Natural killer cell (primary cell): Measurements from ENCODE around the gene C3orf70. TPM values are rescaled to one million over a fixed set of nuclear protein-coding genes. Genes with fewer than 3 reads are reported as not detected.

Experiments used
- ATAC-seq, 3 donors: fragments of 150-1000 bp in 2 of 3; fragments of 200-7000 bp in 1 of 3; cut with Tn5 transposase; 1 replicate in 1 of 3; 2 replicates in 2 of 3; pipeline ENCODE4 v1.10.0; 2021; ENCODE audit warnings: mild to moderate bottlenecking in 2 of 3, moderate library complexity in 2 of 3
- DNase-seq, 2 donors: peaks; one replicate each; pipeline versions ENCODE4 v3.0.0 to v3.0.0-alpha.2; 2013 to 2021; ENCODE audit warnings: mixed read lengths in 1 of 2
- H3K27ac ChIP-seq: one replicate; pipeline ENCODE4 v1.5.1; 2013; ENCODE audit warnings: mild to moderate bottlenecking, low read length
- H3K27me3 ChIP-seq: one replicate; pipeline ENCODE4 v1.6.1; 2013; ENCODE audit warnings: low read length; ENCODE audit not compliant: control insufficient read depth, insufficient read depth
- H3K36me3 ChIP-seq: one replicate; pipeline ENCODE4 v1.6.1; 2013; ENCODE audit warnings: low read length; ENCODE audit not compliant: control insufficient read depth, insufficient read depth
- H3K4me1 ChIP-seq: one replicate; pipeline ENCODE4 v1.6.1; 2013; ENCODE audit warnings: low read length; ENCODE audit not compliant: control insufficient read depth, insufficient read depth
- H3K4me3 ChIP-seq: one replicate; pipeline ENCODE4 v1.5.1; 2013; ENCODE audit warnings: low read length
- H3K9me3 ChIP-seq: one replicate; pipeline ENCODE4 v1.6.1; 2013; ENCODE audit warnings: low read length; ENCODE audit not compliant: control insufficient read depth, insufficient read depth
- H3K27ac Mint-ChIP-seq, 2 donors: one replicate each; pipeline ENCODE4 v1.8.0; 2022; ENCODE audit warnings: mild to moderate bottlenecking in 2 of 2, mixed read lengths in 2 of 2, moderate library complexity in 1 of 2
- H3K27me3 Mint-ChIP-seq, 2 donors: one replicate each; pipeline ENCODE4 v1.8.0; 2022; ENCODE audit warnings: low read depth in 2 of 2, mixed read lengths in 2 of 2
- H3K36me3 Mint-ChIP-seq: one replicate; pipeline ENCODE4 v1.8.0; 2022; ENCODE audit warnings: mixed read lengths
- H3K4me1 Mint-ChIP-seq, 2 donors: one replicate each; pipeline ENCODE4 v1.8.0; 2022; ENCODE audit warnings: mixed read lengths in 2 of 2
- H3K4me3 Mint-ChIP-seq: one replicate; pipeline ENCODE4 v1.8.0; 2022; ENCODE audit warnings: mild to moderate bottlenecking, moderate library complexity, mixed read lengths
- H3K9me3 Mint-ChIP-seq, 2 donors: one replicate each; pipeline ENCODE4 v1.8.0; 2022; ENCODE audit warnings: mixed read lengths in 2 of 2
- WGBS: methylation state at CpG from one replicate; pipeline ENCODE4 v1.1.7; 2013; ENCODE audit warnings: missing lambda C conversion rate; ENCODE audit not compliant: insufficient coverage; 5-methylcytosine and 5-hydroxymethylcytosine counted together
- intact Hi-C: fragments of 100-400 bp; cut with micrococcal nuclease; formaldehyde crosslinking; loops from one replicate; pipeline ENCODE4 v1.14.2; 2022
- total RNA-seq, 4 donors: library from RNA; stranded (reverse); fragments of 120-200 nt in 1 of 4; gene quantifications; one replicate each; pipeline versions ENCODE4 v1.2.3 to v1.2.4, GENCODE V29; 2013 to 2022
- TF ChIP-seq, protein P1 (sequence below): fragments of 200-600 bp; IDR thresholded peaks from one replicate; pipeline ENCODE4 v1.8.0; 2022; ENCODE audit warnings: antibody characterized with exemption

The C3orf70 gene
- total RNA-seq, 3 donors from 2014 or later (not counting 1 experiment from before 2014, with no cell fraction given): 0.05 to 0.07 (median 0.05) TPM

DNA sequence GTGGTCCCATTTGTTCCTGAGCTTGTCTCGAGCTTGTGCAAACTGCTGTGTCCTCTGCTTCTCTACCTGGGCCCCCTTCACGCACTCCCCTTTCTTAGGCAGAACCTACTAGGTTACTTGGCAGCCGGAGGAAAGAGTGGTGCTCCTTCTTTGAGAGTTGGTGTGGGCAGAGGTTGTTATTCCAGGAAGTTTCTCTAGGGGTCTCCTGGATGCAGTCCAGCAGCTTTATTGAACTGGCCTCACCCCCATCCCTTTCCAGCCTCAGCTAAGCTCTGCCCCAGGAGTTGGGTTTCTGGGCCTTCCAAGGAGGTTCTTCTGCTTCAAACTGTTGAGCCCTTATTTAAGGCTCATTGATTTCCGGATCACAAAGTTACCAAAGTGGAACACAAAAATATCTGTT, 103.2 kb downstream of the C3orf70 start:
- Mint-ChIP-seq H3K4me3 (no peak overlapping the region), H3K9me3 (no peaks in the 10 kb centered on the region), H3K27ac (peak overlapping the region in 1 of 2 donors; percentile 52), H3K4me1 (peaks cover 0 to 7% of the 10 kb centered on the region in 2 donors), H3K27me3 (no peaks in the 10 kb centered on the region), H3K36me3 (peaks cover 36% of the 10 kb centered on the region)
- no peak overlapping the region for H3K27ac ChIP-seq
- ATAC-seq (no peak), DNase-seq (no peak)
- intact Hi-C loops: no loop called here
- WGBS: 98% methylated on average over 4 of the region's 4 CpGs
- no peaks in the 10 kb centered on the region for H3K27me3 ChIP-seq
- TF ChIP-seq, protein P1, sequence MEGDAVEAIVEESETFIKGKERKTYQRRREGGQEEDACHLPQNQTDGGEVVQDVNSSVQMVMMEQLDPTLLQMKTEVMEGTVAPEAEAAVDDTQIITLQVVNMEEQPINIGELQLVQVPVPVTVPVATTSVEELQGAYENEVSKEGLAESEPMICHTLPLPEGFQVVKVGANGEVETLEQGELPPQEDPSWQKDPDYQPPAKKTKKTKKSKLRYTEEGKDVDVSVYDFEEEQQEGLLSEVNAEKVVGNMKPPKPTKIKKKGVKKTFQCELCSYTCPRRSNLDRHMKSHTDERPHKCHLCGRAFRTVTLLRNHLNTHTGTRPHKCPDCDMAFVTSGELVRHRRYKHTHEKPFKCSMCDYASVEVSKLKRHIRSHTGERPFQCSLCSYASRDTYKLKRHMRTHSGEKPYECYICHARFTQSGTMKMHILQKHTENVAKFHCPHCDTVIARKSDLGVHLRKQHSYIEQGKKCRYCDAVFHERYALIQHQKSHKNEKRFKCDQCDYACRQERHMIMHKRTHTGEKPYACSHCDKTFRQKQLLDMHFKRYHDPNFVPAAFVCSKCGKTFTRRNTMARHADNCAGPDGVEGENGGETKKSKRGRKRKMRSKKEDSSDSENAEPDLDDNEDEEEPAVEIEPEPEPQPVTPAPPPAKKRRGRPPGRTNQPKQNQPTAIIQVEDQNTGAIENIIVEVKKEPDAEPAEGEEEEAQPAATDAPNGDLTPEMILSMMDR: no peak
- peaks cover 57% of the 10 kb centered on the region for H3K36me3 ChIP-seq
- H3K4me1 ChIP-seq: no peaks in the 10 kb centered on the region
- H3K4me3 ChIP-seq: no peak overlapping the region
- H3K9me3 ChIP-seq: no peaks in the 10 kb centered on the region

DNA sequence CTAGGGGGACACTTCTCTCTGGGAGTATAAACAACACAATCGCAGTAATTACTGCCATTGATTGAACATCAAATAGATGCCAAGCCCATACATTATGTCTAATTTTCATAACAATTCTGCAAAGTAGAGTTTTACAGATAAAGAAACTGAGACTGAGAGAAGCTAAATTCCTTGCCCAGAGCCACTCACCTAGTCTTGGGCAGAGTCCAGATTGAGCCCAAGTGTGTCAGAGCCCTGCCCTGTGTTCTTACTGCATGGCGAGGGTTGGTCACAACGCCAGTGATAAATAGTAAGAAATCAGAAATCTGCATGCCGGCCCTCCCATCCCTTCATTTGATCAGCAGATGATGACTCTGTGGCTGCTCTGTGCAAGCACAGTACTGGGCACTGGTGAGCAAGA, 106.3 kb downstream of the C3orf70 start:
- TF ChIP-seq, protein P1: no peak
- intact Hi-C loops: no loop called here
- H3K36me3 ChIP-seq: peaks cover 29% of the 10 kb centered on the region

DNA sequence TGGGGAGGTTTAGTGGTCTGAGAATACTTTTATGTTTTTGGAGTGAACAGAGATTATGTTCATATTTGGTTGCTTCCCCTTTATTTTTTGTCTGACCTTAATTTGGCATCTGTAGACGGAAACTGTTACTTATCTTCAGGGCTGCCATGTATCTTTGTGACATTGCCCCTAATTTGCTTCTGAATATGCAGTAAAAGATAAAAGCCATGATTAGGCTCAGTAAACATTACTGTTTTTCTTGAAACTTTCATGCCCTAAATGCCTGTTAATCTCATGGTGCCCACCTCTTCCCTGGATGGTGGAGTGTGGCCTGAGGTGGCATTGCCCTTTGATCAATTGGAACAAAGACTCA, 106.7 kb downstream of the C3orf70 start:
- no peak overlapping the region for H3K27ac ChIP-seq
- ATAC-seq: no peak
- H3K9me3 Mint-ChIP-seq: no peaks in the 10 kb centered on the region
- WGBS: 100% methylated on average over 1 of the region's 1 CpG
- H3K9me3 ChIP-seq: no peaks in the 10 kb centered on the region
- no peaks in the 10 kb centered on the region for H3K4me1 ChIP-seq
- H3K4me3 Mint-ChIP-seq: no peak overlapping the region
- H3K27me3 ChIP-seq: no peaks in the 10 kb centered on the region
- peaks cover 0 to 9% of the 10 kb centered on the region in 2 donors for H3K4me1 Mint-ChIP-seq
- H3K36me3 Mint-ChIP-seq: peaks cover 14% of the 10 kb centered on the region
- H3K36me3 ChIP-seq: peaks cover 25% of the 10 kb centered on the region
- no peak overlapping the region for H3K4me3 ChIP-seq
- no peak overlapping the region for H3K27ac Mint-ChIP-seq
- TF ChIP-seq, protein P1: no peak
- H3K27me3 Mint-ChIP-seq: no peaks in the 10 kb centered on the region
- DNase-seq: no peak
- intact Hi-C loops: no loop called here

More for the DNA sequence above, 106.3 kb downstream of the C3orf70 start:
- Mint-ChIP-seq H3K36me3 (peaks cover 15% of the 10 kb centered on the region), H3K9me3 (no peaks in the 10 kb centered on the region), H3K27ac (no peak overlapping the region), H3K27me3 (no peaks in the 10 kb centered on the region), H3K4me3 (no peak overlapping the region), H3K4me1 (peaks cover 0 to 9% of the 10 kb centered on the region in 2 donors)
- 97% methylated on average over 4 of the region's 4 CpGs for WGBS
- Histone ChIP-seq H3K27ac (no peak overlapping the region), H3K9me3 (no peaks in the 10 kb centered on the region), H3K4me1 (no peaks in the 10 kb centered on the region), H3K4me3 (no peak overlapping the region), H3K27me3 (no peaks in the 10 kb centered on the region)
- DNase-seq (no peak), ATAC-seq (no peak)

GRCh38 chr3:185042312-185043050, 110.4 kb downstream of the C3orf70 start:
- Mint-ChIP-seq H3K27ac (no peak overlapping the region), H3K4me3 (no peak overlapping the region), H3K36me3 (peaks cover 3% of the 10 kb centered on the region), H3K9me3 (peaks cover under 1 to 2% of the 10 kb centered on the region in 2 donors), H3K4me1 (peaks cover 0 to 9% of the 10 kb centered on the region in 2 donors), H3K27me3 (no peaks in the 10 kb centered on the region)
- Histone ChIP-seq H3K4me1 (no peaks in the 10 kb centered on the region), H3K4me3 (no peak overlapping the region), H3K9me3 (no peaks in the 10 kb centered on the region), H3K27me3 (no peaks in the 10 kb centered on the region), H3K27ac (no peak overlapping the region), H3K36me3 (no peaks in the 10 kb centered on the region)
- no peak for DNase-seq
- no peak for ATAC-seq
- TF ChIP-seq, protein P1: no peak
- intact Hi-C loops: no loop called here
- WGBS: 96% methylated on average over 6 of the region's 7 CpGs
